K562 (cell line): Measurements from ENCODE around the gene VWA3A. TPM values are rescaled to one million over a fixed set of nuclear protein-coding genes. Genes with fewer than 3 reads are reported as not detected.

Source experiments
- ATAC-seq: fragments of 200-7000 bp; cut with Tn5 transposase; 3 replicates; pipeline ENCODE4 v1.9.1; 2020; ENCODE audit warnings: moderate library complexity
- BruUV-seq: library from RNA; stranded (reverse); fragments of 400-500 nt; replicated peaks from 2 replicates; lab custom pipeline; 2021; lab: Mats Ljungman, UMichigan
- CTCF ChIA-PET: fragments of 300-600 bp; formaldehyde crosslinking; extraction: SDS; loops from one replicate; lab custom pipeline; 2021; ENCODE audit warnings: low intra/inter-chr PET ratio; lab: Yijun Ruan, JAX
- POLR2A ChIA-PET: fragments of 300-600, 350-650 bp; sonication (Branson Sonifier 250); formaldehyde crosslinking; extraction: SDS; loops from one replicate; lab custom pipeline; 2021; ENCODE audit warnings: antibody characterized with exemption, inconsistent platforms; lab: Yijun Ruan, JAX
- DNase-seq, 4 experiments: peaks; one replicate each; pipeline versions ENCODE4 v3.0.0 to v3.0.0-alpha.2; 2011 to 2018; ENCODE audit warnings: low spot score in 3 of 4, mixed read lengths in 3 of 4; ENCODE audit errors: extremely low read depth in 1 of 4
- FAIRE-seq: peaks from 2 replicates; lab custom pipeline; 2011; peaks lifted over from hg19 to GRCh38; lab: Jason Lieb, UNC
- H2AFZ ChIP-seq: 2 replicates; pipeline ENCODE4 v1.6.0; 2011; ENCODE audit warnings: low read depth, low read length, control low read depth, inconsistent platforms
- H3K27ac ChIP-seq: fragments of 200-600 bp; 3 replicates; pipeline ENCODE4 v1.8.0; 2011; ENCODE audit warnings: low read depth, mild to moderate bottlenecking, control low read depth, inconsistent platforms, low read length, moderate library complexity, mixed read lengths; ENCODE audit errors: extremely low read depth
- H3K27me3 ChIP-seq, 2 experiments: fragments of 300-600 bp in 1 of 2; 2 replicates in 1 of 2; 3 replicates in 1 of 2; pipeline versions ENCODE4 v1.6.0 to v1.8.0; 2011; ENCODE audit warnings: inconsistent platforms in 2 of 2, low read length in 2 of 2, mild to moderate bottlenecking in 1 of 2, mixed read lengths in 1 of 2, moderate library complexity in 1 of 2; ENCODE audit not compliant: control insufficient read depth in 2 of 2, insufficient read depth in 2 of 2
- H3K36me3 ChIP-seq: fragments of 300-600 bp; 3 replicates; pipeline ENCODE4 v1.8.0; 2011; ENCODE audit warnings: mild to moderate bottlenecking, low read length, inconsistent platforms; ENCODE audit not compliant: control insufficient read depth, insufficient read depth
- H3K4me1 ChIP-seq, 2 experiments: fragments of 200-600 bp in 1 of 2; replicated peaks in 1 of 2; 2 replicates in 1 of 2; 3 replicates in 1 of 2; pipeline versions ENCODE4 v1.5.1 to v1.8.0; 2011; ENCODE audit warnings: inconsistent platforms in 2 of 2, low read length in 2 of 2, mild to moderate bottlenecking in 1 of 2, mixed read lengths in 1 of 2, moderate library complexity in 1 of 2; ENCODE audit not compliant: control insufficient read depth in 2 of 2, insufficient read depth in 2 of 2
- H3K4me2 ChIP-seq: 2 replicates; pipeline ENCODE4 v1.6.1; 2011; ENCODE audit warnings: low read length, control low read depth, inconsistent platforms, mixed read lengths; ENCODE audit not compliant: insufficient read depth
- H3K4me3 ChIP-seq: fragments of 200-600 bp; sonication (generic), shearing (Covaris generic); 2 replicates; pipeline ENCODE4 v1.5.1; 2016; ENCODE audit warnings: control low read depth, inconsistent platforms
- H3K79me2 ChIP-seq: fragments of 200-600 bp; 3 replicates; pipeline ENCODE4 v1.8.0; 2011; ENCODE audit warnings: low read length, inconsistent platforms; ENCODE audit not compliant: control insufficient read depth, insufficient read depth
- H3K9ac ChIP-seq, 2 experiments: 2 replicates each; pipeline versions ENCODE4 v1.6.0 to v1.6.1; 2011; ENCODE audit warnings: low read depth in 2 of 2, low read length in 2 of 2, control low read depth in 1 of 2, inconsistent platforms in 1 of 2, mild to moderate bottlenecking in 1 of 2, mixed read lengths in 1 of 2; ENCODE audit not compliant: insufficient read depth in 1 of 2
- H3K9me1 ChIP-seq: one replicate; pipeline ENCODE4 v1.6.0; 2011; ENCODE audit warnings: inconsistent platforms, mild to moderate bottlenecking, low read length, moderate library complexity; ENCODE audit not compliant: control insufficient read depth, insufficient read depth
- H3K9me3 ChIP-seq: replicated peaks from 2 replicates; pipeline ENCODE4 v1.5.1; 2011; ENCODE audit warnings: low read depth, low read length, inconsistent platforms; ENCODE audit not compliant: control insufficient read depth, insufficient read depth
- H4K20me1 ChIP-seq: replicated peaks from 2 replicates; pipeline ENCODE4 v1.6.1; 2011; ENCODE audit warnings: low read length, inconsistent platforms, mixed read lengths; ENCODE audit not compliant: control insufficient read depth, insufficient read depth
- ATF2 ChIP-seq: sonication (generic); formaldehyde crosslinking; IDR thresholded peaks from 2 replicates; pipeline ENCODE4 v1.8.1; 2022; ENCODE audit warnings: missing genetic modification reagents
- CBFA2T2 ChIP-seq: fragments of 450-650 bp; conservative IDR thresholded peaks from 2 replicates; pipeline ENCODE4 v1.6.1; 2017; ENCODE audit warnings: mild to moderate bottlenecking
- CHD4 ChIP-seq: fragments of 200-600 bp; sonication (generic); IDR thresholded peaks from 3 replicates; pipeline ENCODE4 v1.6.1; 2012; ENCODE audit warnings: low read depth, mild to moderate bottlenecking, mixed read lengths, low read length, inconsistent platforms; ENCODE audit not compliant: insufficient read depth, insufficient replicate concordance, poor library complexity, severe bottlenecking
- NFIX ChIP-seq: fragments of 250-450 bp; sonication (Bioruptor Pico); IDR thresholded peaks from 2 replicates; pipeline ENCODE4 v1.4.0; 2020; ENCODE audit warnings: low read depth, mild to moderate bottlenecking, moderate library complexity
- PCBP1 ChIP-seq: fragments of 200-400 bp; formaldehyde crosslinking; IDR thresholded peaks from 2 replicates; pipeline ENCODE4 v1.6.1; 2018; ENCODE audit warnings: mild to moderate bottlenecking, low read depth, low read length; ENCODE audit not compliant: poor library complexity, severe bottlenecking
- PRDM10 ChIP-seq: fragments of 450-650 bp; IDR thresholded peaks from 2 replicates; pipeline ENCODE4 v1.6.1; 2018; ENCODE audit not compliant: partially characterized antibody
- SNIP1 ChIP-seq: fragments of 450-650 bp; IDR thresholded peaks from 2 replicates; pipeline ENCODE4 v1.7.1; 2017; ENCODE audit warnings: low read depth, mild to moderate bottlenecking
- WGBS: fragments of 100-300 bp; shearing (Covaris generic); methylation state at CpG from one replicate; pipeline ENCODE4 v1.1.6; 2016; ENCODE audit warnings: low coverage, mixed read lengths; ENCODE audit not compliant: insufficient coverage; ENCODE audit errors: missing lambda C conversion rate; 5-methylcytosine and 5-hydroxymethylcytosine counted together
- in situ Hi-C: fragments of 300-500 bp; cut with MboI; formaldehyde crosslinking; loops from 4 replicates; pipeline ENCODE4 v1.15.0; 2018; ENCODE audit warnings: inconsistent platforms, mixed read lengths
- intact Hi-C: fragments of 100-400 bp; cut with micrococcal nuclease; formaldehyde crosslinking; loops from 2 replicates; pipeline ENCODE4 v1.14.2; 2022
- polyA plus RNA-seq, 8 experiments: library from polyadenylated mRNA; depleted of rRNA in 4 of 8; stranded (reverse) in 5 of 8; unstranded in 3 of 8; fragments of >200 nt; fragmentation: Nextera tagmentation in 2 of 8; fragmentation: Illumina TruSeq in 1 of 8; extraction: Ambion mirVana in 2 of 8; extraction: Trizol in 1 of 8; gene quantifications; 2 replicates each; pipeline versions ENCODE4 v1.2.1 to v1.2.3, GENCODE V29; 2011 to 2014; ENCODE audit warnings: inconsistent platforms in 1 of 8, missing spikeins in 1 of 8
- total RNA-seq, 7 experiments: library from RNA; depleted of rRNA in 6 of 7; stranded (reverse); fragments of >200 nt in 6 of 7; fragmentation: Illumina TruSeq in 2 of 7; extraction: Trizol in 2 of 7; gene quantifications; 2 replicates each; pipeline versions ENCODE4 v1.2.1 to v1.2.3, GENCODE V29; 2011 to 2021; ENCODE audit warnings: low replicate concordance in 1 of 7
- TF ChIP-seq, protein P1 (sequence below): fragments of 200-800 bp; sonication (Bioruptor generic); IDR thresholded peaks from 2 replicates; pipeline ENCODE4 v1.6.1; 2017; ENCODE audit warnings: missing genetic modification characterization, missing compliant biosample characterization

VWA3A gene
- total and polyA plus RNA-seq, 9 of the 15 experiments (the other 6 are each of a cell fraction or from before 2014, with no cell fraction given) = not detected

GRCh38 chr16:22164482-22164881 is 72.1 kb downstream of the VWA3A start:
- 1% methylated on average over 5 of the region's 5 CpGs for WGBS
- H3K27me3 ChIP-seq = peaks cover 16 to 58% of the 10 kb centered on the region in 2 experiments; a peak in 4 of 5 replicates
- no peak overlapping the region for H3K4me3 ChIP-seq
- H3K36me3 ChIP-seq = no peaks in the 10 kb centered on the region
- no peak for ATAC-seq
- no peak overlapping the region for H3K27ac ChIP-seq
- CTCF ChIA-PET = no interaction called here
- no peaks in the 10 kb centered on the region for H3K9me1 ChIP-seq
- no peak for FAIRE-seq
- no peak overlapping the region for H2AFZ ChIP-seq
- in situ Hi-C loops = no loop called here
- no peak for DNase-seq
- no peak overlapping the region for H3K9ac ChIP-seq
- H4K20me1 ChIP-seq = no peaks in the 10 kb centered on the region
- H3K4me1 ChIP-seq = peaks cover 0 to 8% of the 10 kb centered on the region in 2 experiments; a peak in 2 of 5 replicates
- no peaks in the 10 kb centered on the region for H3K9me3 ChIP-seq
- intact Hi-C loops = no loop called here
- no peaks in the 10 kb centered on the region for H3K79me2 ChIP-seq
- POLR2A ChIA-PET = no interaction called here
- no TSS peak for BruUV-seq
- TF ChIP-seq, protein P1, sequence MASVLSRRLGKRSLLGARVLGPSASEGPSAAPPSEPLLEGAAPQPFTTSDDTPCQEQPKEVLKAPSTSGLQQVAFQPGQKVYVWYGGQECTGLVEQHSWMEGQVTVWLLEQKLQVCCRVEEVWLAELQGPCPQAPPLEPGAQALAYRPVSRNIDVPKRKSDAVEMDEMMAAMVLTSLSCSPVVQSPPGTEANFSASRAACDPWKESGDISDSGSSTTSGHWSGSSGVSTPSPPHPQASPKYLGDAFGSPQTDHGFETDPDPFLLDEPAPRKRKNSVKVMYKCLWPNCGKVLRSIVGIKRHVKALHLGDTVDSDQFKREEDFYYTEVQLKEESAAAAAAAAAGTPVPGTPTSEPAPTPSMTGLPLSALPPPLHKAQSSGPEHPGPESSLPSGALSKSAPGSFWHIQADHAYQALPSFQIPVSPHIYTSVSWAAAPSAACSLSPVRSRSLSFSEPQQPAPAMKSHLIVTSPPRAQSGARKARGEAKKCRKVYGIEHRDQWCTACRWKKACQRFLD (CRISPR knock-in tag) = no peak
- TF ChIP-seq CHD4 (no peak), ATF2 (no peak), SNIP1 (no peak), PRDM10 (no peak), PCBP1 (no peak), CBFA2T2 (no peak), NFIX (CRISPR knock-in tag) (no peak)
- H3K4me2 ChIP-seq = no peak overlapping the region
